BJ (cell line): ENCODE results near the gene TFRC. TPM values are rescaled to one million over a fixed set of nuclear protein-coding genes. Genes with fewer than 3 reads are reported as not detected.
"Not testable (repeated sequence)": the region's sequence is repeated elsewhere in the genome, so short reads cannot be mapped to it uniquely, and the experiment has no call there.

ENCODE experiments used
- CTCF ChIA-PET: fragments of 350-600 bp; formaldehyde crosslinking; extraction: SDS; loops from one replicate; lab custom pipeline; 2021; ENCODE audit warnings: antibody characterized with exemption, inconsistent platforms; lab: Yijun Ruan, JAX
- POLR2A ChIA-PET: fragments of 300-600 bp; sonication (Branson Sonifier 250); formaldehyde crosslinking; extraction: SDS; loops from one replicate; lab custom pipeline; 2021; ENCODE audit warnings: antibody characterized with exemption; lab: Charles Lee
- DNase-seq: peaks from one replicate; pipeline ENCODE4 v3.0.0-alpha.2; 2011; ENCODE audit warnings: low read depth
- H3K27me3 ChIP-seq: 2 replicates; pipeline ENCODE4 v1.6.0; 2011; ENCODE audit warnings: low read length; ENCODE audit not compliant: control insufficient read depth, insufficient read depth
- H3K36me3 ChIP-seq: 2 replicates; pipeline ENCODE4 v1.5.1; 2011; ENCODE audit warnings: low read length; ENCODE audit not compliant: control insufficient read depth, insufficient read depth
- H3K4me3 ChIP-seq: 2 replicates; pipeline ENCODE4 v1.5.1; 2011; ENCODE audit warnings: low read depth, mild to moderate bottlenecking, control low read depth, low read length
- polyA plus RNA-seq: library from polyadenylated mRNA; depleted of rRNA; stranded (reverse); fragments of >200 nt; gene quantifications from 2 replicates; pipeline ENCODE4 v1.2.3, GENCODE V29; 2011
- TF ChIP-seq, protein P1 (sequence below): IDR thresholded peaks from 2 replicates; pipeline ENCODE4 v1.5.1; 2011; ENCODE audit warnings: low read depth, mild to moderate bottlenecking, control low read depth, inconsistent platforms, low read length, moderate library complexity; ENCODE audit not compliant: insufficient read depth

Gene TFRC
- polyA plus RNA-seq, 1 experiment, result 60.7 TPM

GRCh38 chr3:196111939-196112386 is 30.1 kb upstream of the TFRC start:
- no peaks in the 10 kb centered on the region for H3K36me3 ChIP-seq

DNA sequence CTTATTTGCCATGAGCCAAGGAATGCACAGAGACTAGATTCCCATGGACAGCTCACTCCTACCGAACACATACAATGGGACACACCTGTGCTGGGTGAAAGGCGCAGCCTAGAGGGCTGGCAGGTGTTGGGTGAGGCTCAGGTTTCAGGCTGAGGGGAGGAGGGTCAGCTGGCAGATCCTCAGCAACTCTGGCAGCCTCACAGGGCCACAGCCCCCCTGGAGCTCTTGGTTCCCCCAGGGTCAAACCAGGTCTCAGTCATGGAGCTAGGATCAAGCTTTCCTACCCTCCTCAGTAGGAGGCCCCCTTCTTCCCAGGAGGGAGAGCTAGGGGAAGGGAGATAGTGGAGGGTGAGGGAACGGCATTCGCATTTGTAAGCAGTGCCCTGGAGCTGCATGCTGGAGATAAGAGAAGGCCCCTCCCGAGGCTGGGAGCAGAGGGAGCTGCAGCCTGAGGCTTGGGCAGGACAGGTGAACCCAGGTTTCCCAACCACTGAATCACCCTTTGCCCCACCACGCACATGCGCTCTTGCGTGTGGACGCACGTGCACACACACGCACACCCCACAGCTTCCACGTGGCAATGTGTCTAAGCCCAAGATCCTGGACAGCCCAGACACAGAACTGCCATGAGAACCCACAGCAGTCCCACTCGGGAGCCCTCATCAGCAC is 26.3 kb upstream of the TFRC start:
- TF ChIP-seq, protein P1, sequence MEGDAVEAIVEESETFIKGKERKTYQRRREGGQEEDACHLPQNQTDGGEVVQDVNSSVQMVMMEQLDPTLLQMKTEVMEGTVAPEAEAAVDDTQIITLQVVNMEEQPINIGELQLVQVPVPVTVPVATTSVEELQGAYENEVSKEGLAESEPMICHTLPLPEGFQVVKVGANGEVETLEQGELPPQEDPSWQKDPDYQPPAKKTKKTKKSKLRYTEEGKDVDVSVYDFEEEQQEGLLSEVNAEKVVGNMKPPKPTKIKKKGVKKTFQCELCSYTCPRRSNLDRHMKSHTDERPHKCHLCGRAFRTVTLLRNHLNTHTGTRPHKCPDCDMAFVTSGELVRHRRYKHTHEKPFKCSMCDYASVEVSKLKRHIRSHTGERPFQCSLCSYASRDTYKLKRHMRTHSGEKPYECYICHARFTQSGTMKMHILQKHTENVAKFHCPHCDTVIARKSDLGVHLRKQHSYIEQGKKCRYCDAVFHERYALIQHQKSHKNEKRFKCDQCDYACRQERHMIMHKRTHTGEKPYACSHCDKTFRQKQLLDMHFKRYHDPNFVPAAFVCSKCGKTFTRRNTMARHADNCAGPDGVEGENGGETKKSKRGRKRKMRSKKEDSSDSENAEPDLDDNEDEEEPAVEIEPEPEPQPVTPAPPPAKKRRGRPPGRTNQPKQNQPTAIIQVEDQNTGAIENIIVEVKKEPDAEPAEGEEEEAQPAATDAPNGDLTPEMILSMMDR, result no peak
- Histone ChIP-seq H3K27me3 (peaks cover 2% of the 10 kb centered on the region), H3K4me3 (no peak overlapping the region), H3K36me3 (no peaks in the 10 kb centered on the region)
- POLR2A ChIA-PET, result no interaction called here
- CTCF ChIA-PET, result no interaction called here
- DNase-seq, result no peak

More at GRCh38 chr3:196111939-196112386, 30.1 kb upstream of the TFRC start:
- Histone ChIP-seq H3K27me3 (peaks cover 2% of the 10 kb centered on the region), H3K4me3 (no peak overlapping the region)
- POLR2A ChIA-PET, result no interaction called here
- no peak for DNase-seq
- CTCF ChIA-PET, result interaction anchor here (0.6 kb wide), 1 partner anchor 212 kb away, joined by 3 read pairs; no protein-coding TSS in a partner anchor
- TF ChIP-seq, protein P1, result no peak

GRCh38 chr3:196104707-196105106 is 22.8 kb upstream of the TFRC start:
- H3K36me3 ChIP-seq, CTCF ChIA-PET, H3K27me3 ChIP-seq, DNase-seq, H3K4me3 ChIP-seq, POLR2A ChIA-PET: not testable (repeated sequence)

DNA sequence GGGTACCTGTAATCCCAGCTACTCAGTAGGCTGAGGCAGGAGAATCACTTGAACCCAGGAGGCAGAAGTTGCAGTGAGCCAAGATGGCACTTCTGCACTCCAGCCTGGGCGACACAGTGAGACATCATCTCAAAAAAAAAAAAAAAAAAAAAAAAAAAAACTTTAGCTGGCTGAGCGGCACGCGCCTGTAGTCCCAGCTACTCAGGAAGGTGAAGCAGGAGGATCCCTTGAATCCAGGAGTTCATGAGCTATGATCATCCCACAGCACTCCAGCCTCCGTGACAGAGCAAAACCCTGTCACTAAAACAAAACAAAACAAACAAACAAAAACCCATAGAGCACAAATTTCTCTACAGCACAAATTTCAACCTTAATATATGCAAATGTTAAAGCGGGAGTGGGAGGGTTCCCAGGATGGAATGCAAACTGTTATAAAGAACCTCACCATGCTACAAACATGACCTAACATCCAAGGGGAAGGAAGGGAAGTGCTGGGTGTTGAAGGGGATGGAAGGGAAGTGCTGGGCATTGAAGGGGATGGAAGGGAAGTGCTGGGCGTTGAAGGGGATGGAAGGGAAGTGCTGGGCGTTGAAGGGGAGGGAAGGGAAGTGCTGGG is 16.6 kb upstream of the TFRC start:
- CTCF ChIA-PET, H3K36me3 ChIP-seq, H3K4me3 ChIP-seq, DNase-seq, H3K27me3 ChIP-seq, POLR2A ChIA-PET: not testable (repeated sequence)

DNA sequence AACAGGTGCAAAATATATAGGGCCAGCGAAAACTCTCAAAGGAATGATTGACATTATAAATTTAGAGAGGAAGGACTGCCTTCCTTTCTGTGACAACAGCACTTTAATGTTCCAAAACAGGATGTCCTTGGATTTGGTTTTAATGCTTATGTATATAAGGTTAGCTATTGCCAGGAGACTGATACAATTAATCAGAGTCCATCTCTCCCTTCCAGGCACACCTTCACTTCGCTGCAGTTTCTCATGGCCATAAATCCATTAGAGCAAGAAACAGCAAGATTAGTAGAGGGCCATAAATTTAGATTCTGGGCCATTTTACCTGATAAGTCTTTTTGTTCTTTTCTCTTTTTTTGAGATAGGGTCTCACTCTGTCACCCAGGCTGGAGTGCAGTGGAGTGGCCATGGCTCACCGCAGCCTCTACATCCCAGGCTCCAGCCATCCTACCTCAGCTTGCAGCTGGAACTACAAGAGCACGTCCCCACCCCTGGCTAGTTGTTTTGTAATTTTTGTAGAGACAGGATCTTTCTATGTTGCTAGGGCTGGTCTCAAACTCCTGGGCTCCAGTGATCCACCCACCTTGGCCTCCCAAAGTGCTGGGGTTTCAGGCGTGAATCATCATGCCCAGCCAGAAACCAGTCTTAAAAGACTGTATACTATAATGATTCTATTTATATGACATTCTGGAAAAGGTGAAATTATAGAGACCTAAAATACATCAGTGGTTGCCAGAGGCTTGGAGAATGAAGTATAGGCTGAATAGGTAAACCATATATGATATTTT is 15.7 kb upstream of the TFRC start:
- Histone ChIP-seq H3K36me3 (no peaks in the 10 kb centered on the region), H3K27me3 (peaks cover 7% of the 10 kb centered on the region; the same call in 1 of the 2 replicates), H3K4me3 (no peak overlapping the region)
- DNase-seq, result no peak
- POLR2A ChIA-PET, result no interaction called here
- CTCF ChIA-PET, result no interaction called here
- TF ChIP-seq, protein P1, result no peak
